Nephron progenitor cell (in vitro differentiated cells): ENCODE data around the gene FAM120B.

ENCODE experiments used
- DNase-seq: peaks from one replicate; pipeline ENCODE4 v3.0.0; 2021
- H3K27ac Mint-ChIP-seq: 2 replicates; pipeline ENCODE4 v1.8.0; 2021; ENCODE audit warnings: mild to moderate bottlenecking, moderate library complexity, mixed read lengths
- H3K27me3 Mint-ChIP-seq: 2 replicates; pipeline ENCODE4 v1.8.0; 2021; ENCODE audit warnings: mild to moderate bottlenecking, low read depth, mixed read lengths; ENCODE audit not compliant: poor library complexity
- H3K36me3 Mint-ChIP-seq: 2 replicates; pipeline ENCODE4 v1.8.0; 2021; ENCODE audit warnings: low read depth, mixed read lengths
- H3K4me1 Mint-ChIP-seq: 2 replicates; pipeline ENCODE4 v1.8.0; 2021; ENCODE audit warnings: mixed read lengths
- H3K4me3 Mint-ChIP-seq: 2 replicates; pipeline ENCODE4 v1.8.0; 2021; ENCODE audit warnings: mild to moderate bottlenecking, moderate library complexity, mixed read lengths
- H3K9me3 Mint-ChIP-seq: 2 replicates; pipeline ENCODE4 v1.8.0; 2021; ENCODE audit warnings: mild to moderate bottlenecking, moderate library complexity, mixed read lengths
- CTCF ChIP-seq: fragments of 200-600 bp; sonication (generic); IDR thresholded peaks from 2 replicates; pipeline ENCODE4 v1.5.0; 2021; ENCODE audit warnings: antibody characterized with exemption

Gene FAM120B

GRCh38 chr6:170420791-170421776 lies 114.5 kb downstream of the FAM120B start:
- Mint-ChIP-seq H3K4me1 (peaks cover 45% of the 10 kb centered on the region), H3K4me3 (no peak overlapping the region), H3K27ac (no peak overlapping the region), H3K36me3 (no peaks in the 10 kb centered on the region), H3K9me3 (peaks cover 20% of the 10 kb centered on the region), H3K27me3 (no peaks in the 10 kb centered on the region)
- no peak for DNase-seq
- no peak for TF ChIP-seq CTCF

DNA sequence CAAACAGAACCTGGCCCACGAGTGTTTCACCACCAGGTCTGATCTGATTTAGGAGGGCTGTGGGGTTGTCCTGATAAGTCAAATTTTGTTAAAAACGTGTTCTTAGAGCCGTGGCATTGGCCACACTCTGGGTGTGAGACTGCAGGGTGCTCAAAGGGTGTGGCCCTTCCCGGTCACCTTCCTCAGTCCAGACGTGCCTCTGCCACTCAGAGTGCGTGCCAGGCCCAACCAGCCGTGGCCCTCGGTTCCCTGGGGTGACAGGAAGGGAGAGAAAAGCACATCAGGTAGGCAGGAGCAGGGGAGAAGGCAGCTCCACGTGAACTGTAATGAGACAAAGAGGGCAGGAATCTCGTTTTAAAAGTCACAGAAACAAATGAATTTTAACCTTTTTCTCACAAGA lies 115.4 kb downstream of the FAM120B start:
- TF ChIP-seq CTCF, result no peak
- H3K4me3 Mint-ChIP-seq, result no peak overlapping the region
- H3K27ac Mint-ChIP-seq, result no peak overlapping the region
- peaks cover 53% of the 10 kb centered on the region for H3K4me1 Mint-ChIP-seq
- H3K9me3 Mint-ChIP-seq, result peaks cover 20% of the 10 kb centered on the region
- no peak for DNase-seq
- no peaks in the 10 kb centered on the region for H3K36me3 Mint-ChIP-seq
- no peaks in the 10 kb centered on the region for H3K27me3 Mint-ChIP-seq

GRCh38 chr6:170423030-170423429 lies 116.5 kb downstream of the FAM120B start:
- H3K27me3 Mint-ChIP-seq, result no peaks in the 10 kb centered on the region
- H3K36me3 Mint-ChIP-seq, result no peaks in the 10 kb centered on the region
- TF ChIP-seq CTCF, result no peak
- DNase-seq, result peak; percentile 60
- H3K9me3 Mint-ChIP-seq, result peaks cover 20% of the 10 kb centered on the region
- peaks cover 58% of the 10 kb centered on the region for H3K4me1 Mint-ChIP-seq
- peak overlapping the region; percentile 28 for H3K4me3 Mint-ChIP-seq
- H3K27ac Mint-ChIP-seq, result no peak overlapping the region

- peaks cover 59% of the 10 kb centered on the region for H3K4me1 Mint-ChIP-seq
- H3K27me3 Mint-ChIP-seq, result no peaks in the 10 kb centered on the region
- peaks cover 20% of the 10 kb centered on the region for H3K9me3 Mint-ChIP-seq
- H3K4me3 Mint-ChIP-seq, result no peak overlapping the region
- DNase-seq, result no peak
- TF ChIP-seq CTCF, result no peak
- no peak overlapping the region for H3K27ac Mint-ChIP-seq
- no peaks in the 10 kb centered on the region for H3K36me3 Mint-ChIP-seq
Observed at GRCh38 chr6:170423814-170424603, 117.5 kb downstream of the FAM120B start.

- Mint-ChIP-seq H3K4me3 (no peak overlapping the region), H3K9me3 (peaks cover 19% of the 10 kb centered on the region), H3K36me3 (no peaks in the 10 kb centered on the region), H3K27me3 (no peaks in the 10 kb centered on the region), H3K4me1 (peaks cover 61% of the 10 kb centered on the region), H3K27ac (peak overlapping the region; percentile 83)
- no peak for TF ChIP-seq CTCF
- DNase-seq, result no peak
Observed at GRCh38 chr6:170424604-170425126, 118.1 kb downstream of the FAM120B start.
